Natural killer cell treated with Interleukin-12 subunit alpha and Interleukin-12 subunit beta and Interleukin-15 and Interleukin-18, amount 100 ng/mL, for 72 hours (primary cell): ENCODE data around the gene MYL1. TPM values are rescaled to one million over a fixed set of nuclear protein-coding genes. Genes with fewer than 3 reads are reported as not detected.

Experiments used
- ATAC-seq, 2 donors: fragments of 150-1000 bp; cut with Tn5 transposase in 1 of 2; sonication (Bioruptor Pico), chemical (Tn5 transposase) in 1 of 2; 2 replicates each; pipeline ENCODE4 v1.10.0; 2021
- DNase-seq: peaks from one replicate; pipeline ENCODE4 v3.0.0; 2022; ENCODE audit warnings: low spot score
- H3K27ac Mint-ChIP-seq, 2 donors: 1 replicate in 1 of 2; 2 replicates in 1 of 2; pipeline ENCODE4 v1.8.0; 2022; ENCODE audit warnings: mixed read lengths in 2 of 2, mild to moderate bottlenecking in 1 of 2, moderate library complexity in 1 of 2
- H3K27me3 Mint-ChIP-seq, 2 donors: 1 replicate in 1 of 2; 2 replicates in 1 of 2; pipeline ENCODE4 v1.8.0; 2022; ENCODE audit warnings: mixed read lengths in 2 of 2
- H3K36me3 Mint-ChIP-seq: one replicate; pipeline ENCODE4 v1.8.0; 2022; ENCODE audit warnings: mixed read lengths
- H3K4me1 Mint-ChIP-seq, 2 donors: 1 replicate in 1 of 2; 2 replicates in 1 of 2; pipeline ENCODE4 v1.8.0; 2022; ENCODE audit warnings: low read depth in 2 of 2, mixed read lengths in 2 of 2, mild to moderate bottlenecking in 1 of 2
- H3K4me3 Mint-ChIP-seq: one replicate; pipeline ENCODE4 v1.8.0; 2022; ENCODE audit warnings: mixed read lengths
- H3K9me3 Mint-ChIP-seq: 2 replicates; pipeline ENCODE4 v1.8.0; 2022; ENCODE audit warnings: mixed read lengths
- total RNA-seq, 2 donors: library from RNA; stranded (reverse); gene quantifications; one replicate each; pipeline ENCODE4 v1.2.3, GENCODE V29; 2022

Gene MYL1
- total RNA-seq, 2 donors from 2014 or later = not detected

GRCh38 chr2:210302326-210302725, 12.6 kb downstream of the MYL1 start:
- ATAC-seq = no peak
- no peaks in the 10 kb centered on the region for H3K27me3 Mint-ChIP-seq
- H3K27ac Mint-ChIP-seq = no peak overlapping the region
- no peaks in the 10 kb centered on the region for H3K4me1 Mint-ChIP-seq
- DNase-seq = no peak
- H3K36me3 Mint-ChIP-seq = no peaks in the 10 kb centered on the region
- no peak overlapping the region for H3K4me3 Mint-ChIP-seq
- H3K9me3 Mint-ChIP-seq = no peaks in the 10 kb centered on the region

- DNase-seq = no peak
- no peaks in the 10 kb centered on the region for H3K36me3 Mint-ChIP-seq
- H3K9me3 Mint-ChIP-seq = no peaks in the 10 kb centered on the region
- H3K4me1 Mint-ChIP-seq = no peaks in the 10 kb centered on the region
- H3K4me3 Mint-ChIP-seq = no peak overlapping the region
- ATAC-seq = no peak
- no peaks in the 10 kb centered on the region for H3K27me3 Mint-ChIP-seq
- H3K27ac Mint-ChIP-seq = no peak overlapping the region
Observed at GRCh38 chr2:210299866-210300373, 15.1 kb downstream of the MYL1 start.

GRCh38 chr2:210288408-210288807, 26.6 kb downstream of the MYL1 start:
- Mint-ChIP-seq H3K4me1 (no peaks in the 10 kb centered on the region), H3K36me3 (no peaks in the 10 kb centered on the region), H3K9me3 (peaks cover 2% of the 10 kb centered on the region), H3K4me3 (no peak overlapping the region), H3K27ac (no peak overlapping the region), H3K27me3 (no peaks in the 10 kb centered on the region)
- ATAC-seq (no peak), DNase-seq (no peak)

- Mint-ChIP-seq H3K9me3 (peaks cover 2% of the 10 kb centered on the region), H3K27me3 (no peaks in the 10 kb centered on the region), H3K4me1 (no peaks in the 10 kb centered on the region), H3K27ac (no peak overlapping the region), H3K36me3 (no peaks in the 10 kb centered on the region), H3K4me3 (no peak overlapping the region)
- ATAC-seq (no peak), DNase-seq (no peak)
Observed at GRCh38 chr2:210287301-210287700, 27.7 kb downstream of the MYL1 start.

GRCh38 chr2:210286123-210286680, 28.8 kb downstream of the MYL1 start:
- Mint-ChIP-seq H3K9me3 (peaks cover 2% of the 10 kb centered on the region), H3K4me3 (no peak overlapping the region), H3K4me1 (no peaks in the 10 kb centered on the region), H3K27ac (no peak overlapping the region), H3K36me3 (no peaks in the 10 kb centered on the region), H3K27me3 (no peaks in the 10 kb centered on the region)
- ATAC-seq (no peak), DNase-seq (no peak)

GRCh38 chr2:210277133-210277532, 37.8 kb downstream of the MYL1 start:
- Mint-ChIP-seq H3K27ac (no peak overlapping the region), H3K27me3 (no peaks in the 10 kb centered on the region), H3K4me3 (no peak overlapping the region), H3K4me1 (no peaks in the 10 kb centered on the region), H3K9me3 (peaks cover 9% of the 10 kb centered on the region), H3K36me3 (no peaks in the 10 kb centered on the region)
- no peak for DNase-seq
- ATAC-seq = no peak

- no peaks in the 10 kb centered on the region for H3K36me3 Mint-ChIP-seq
- DNase-seq (no peak), ATAC-seq (no peak)
- H3K27ac Mint-ChIP-seq = no peak overlapping the region
- no peaks in the 10 kb centered on the region for H3K4me1 Mint-ChIP-seq
- H3K4me3 Mint-ChIP-seq = no peak overlapping the region
- H3K27me3 Mint-ChIP-seq = no peaks in the 10 kb centered on the region
- no peaks in the 10 kb centered on the region for H3K9me3 Mint-ChIP-seq
Observed at GRCh38 chr2:210271300-210271699, 43.7 kb downstream of the MYL1 start.

GRCh38 chr2:210269148-210269547, 45.8 kb downstream of the MYL1 start:
- no peak overlapping the region for H3K4me3 Mint-ChIP-seq
- no peak for ATAC-seq
- no peak for DNase-seq
- no peaks in the 10 kb centered on the region for H3K4me1 Mint-ChIP-seq
- H3K9me3 Mint-ChIP-seq = no peaks in the 10 kb centered on the region
- H3K27ac Mint-ChIP-seq = no peak overlapping the region
- H3K36me3 Mint-ChIP-seq = no peaks in the 10 kb centered on the region
- no peaks in the 10 kb centered on the region for H3K27me3 Mint-ChIP-seq

- Mint-ChIP-seq H3K36me3 (no peaks in the 10 kb centered on the region), H3K4me1 (no peaks in the 10 kb centered on the region), H3K9me3 (no peaks in the 10 kb centered on the region), H3K4me3 (no peak overlapping the region), H3K27ac (no peak overlapping the region), H3K27me3 (no peaks in the 10 kb centered on the region)
- no peak for DNase-seq
- no peak for ATAC-seq
Observed at GRCh38 chr2:210268281-210268680, 46.7 kb downstream of the MYL1 start.

GRCh38 chr2:210267698-210268097, 47.3 kb downstream of the MYL1 start:
- Mint-ChIP-seq H3K4me1 (no peaks in the 10 kb centered on the region), H3K27ac (no peak overlapping the region), H3K4me3 (no peak overlapping the region), H3K9me3 (no peaks in the 10 kb centered on the region), H3K36me3 (no peaks in the 10 kb centered on the region), H3K27me3 (no peaks in the 10 kb centered on the region)
- DNase-seq (no peak), ATAC-seq (no peak)

GRCh38 chr2:210264282-210264681, 50.7 kb downstream of the MYL1 start:
- ATAC-seq = no peak
- Mint-ChIP-seq H3K27ac (no peak overlapping the region), H3K36me3 (no peaks in the 10 kb centered on the region), H3K4me1 (no peaks in the 10 kb centered on the region), H3K4me3 (no peak overlapping the region), H3K27me3 (no peaks in the 10 kb centered on the region), H3K9me3 (no peaks in the 10 kb centered on the region)
- DNase-seq = no peak

GRCh38 chr2:210263841-210264240, 51.1 kb downstream of the MYL1 start:
- Mint-ChIP-seq H3K36me3 (no peaks in the 10 kb centered on the region), H3K9me3 (no peaks in the 10 kb centered on the region), H3K4me3 (no peak overlapping the region), H3K27me3 (no peaks in the 10 kb centered on the region), H3K27ac (no peak overlapping the region), H3K4me1 (no peaks in the 10 kb centered on the region)
- DNase-seq = no peak
- no peak for ATAC-seq

GRCh38 chr2:210262036-210262435, 52.9 kb downstream of the MYL1 start:
- Mint-ChIP-seq H3K27ac (no peak overlapping the region), H3K4me1 (no peaks in the 10 kb centered on the region), H3K4me3 (no peak overlapping the region), H3K27me3 (no peaks in the 10 kb centered on the region), H3K9me3 (no peaks in the 10 kb centered on the region), H3K36me3 (no peaks in the 10 kb centered on the region)
- no peak for DNase-seq
- ATAC-seq = no peak

GRCh38 chr2:210259687-210260086, 55.3 kb downstream of the MYL1 start:
- Mint-ChIP-seq H3K27me3 (no peaks in the 10 kb centered on the region), H3K36me3 (no peaks in the 10 kb centered on the region), H3K9me3 (no peaks in the 10 kb centered on the region), H3K4me3 (no peak overlapping the region), H3K27ac (no peak overlapping the region), H3K4me1 (no peaks in the 10 kb centered on the region)
- no peak for DNase-seq
- no peak for ATAC-seq
